ENCODE measurements around the gene HDAC11. TPM values are rescaled to one million over a fixed set of nuclear protein-coding genes. Genes with fewer than 3 reads are reported as not detected.

The HDAC11 gene
- polyA plus RNA-seq, 1 donor (not counting 4 experiments of a cell fraction or from before 2014, with no cell fraction given), result 12.6 TPM

GRCh38 chr3:13472286-13472685, 7.8 kb upstream of the HDAC11 start:
- dilution Hi-C loops (cut with MboI; ENCODE audit: extremely low pct_ligation_motif_present, low sequenced_read_pairs), result no loop called here
- no peak overlapping the region for H2AFZ ChIP-seq (ENCODE audit: control insufficient read depth, low read length)
- H3K27me3 ChIP-seq (ENCODE audit: control insufficient read depth, extremely low read depth, insufficient read depth, low read length), result no peaks in the 10 kb centered on the region
- no peak overlapping the region for H3K4me3 ChIP-seq (ENCODE audit: control insufficient read depth in 2 of 3, extremely low read depth in 1 of 3, insufficient read depth in 2 of 3, low read depth in 1 of 3, low read length in 3 of 3)
- DNase-seq (ENCODE audit: low read depth, low spot score) (no peak), FAIRE-seq (no peak)
- H4K20me1 ChIP-seq (ENCODE audit: control insufficient read depth, extremely low read depth, insufficient read depth, low read length), result no peaks in the 10 kb centered on the region
- no peaks in the 10 kb centered on the region for H3K9me1 ChIP-seq (ENCODE audit: control insufficient read depth, extremely low read depth, insufficient read depth, low read length)
- H3K36me3 ChIP-seq (ENCODE audit: control insufficient read depth in 2 of 2, extremely low read depth in 1 of 2, insufficient read depth in 2 of 2, low read length in 2 of 2), result no peaks in the 10 kb centered on the region
- H3K9ac ChIP-seq (ENCODE audit: control insufficient read depth, extremely low read depth, insufficient read depth, low read length), result no peak overlapping the region
- no peaks in the 10 kb centered on the region for H3K79me2 ChIP-seq (ENCODE audit: control insufficient read depth, insufficient read depth, low read length)
- TF ChIP-seq CTCF (optimal IDR thresholded peaks at IDR 0.05 in 1 of 3, IDR thresholded peaks at IDR 0.05 in 1 of 3, conservative IDR thresholded peaks at IDR 0.05 in 1 of 3; ENCODE audit: extremely low read depth in 1 of 3, insufficient read depth in 2 of 3, low read length in 3 of 3), result no peak
- TF ChIP-seq EZH2 (IDR thresholded peaks at IDR 0.05; ENCODE audit: low read length), result no peak
- no peak overlapping the region for H3K4me2 ChIP-seq (ENCODE audit: control insufficient read depth, extremely low read depth, insufficient read depth, low read depth, low read length)
- peaks cover 12% of the 10 kb centered on the region for H3K4me1 ChIP-seq (ENCODE audit: control insufficient read depth, extremely low read depth, insufficient read depth, low read length)
- no peak overlapping the region for H3K27ac ChIP-seq (ENCODE audit: control insufficient read depth, insufficient read depth, low read length)
- H3K9me3 ChIP-seq (ENCODE audit: control insufficient read depth, low read depth, low read length), result no peaks in the 10 kb centered on the region

- Histone ChIP-seq H4K20me1 (ENCODE audit: control insufficient read depth, extremely low read depth, insufficient read depth, low read length) (no peaks in the 10 kb centered on the region), H3K4me2 (ENCODE audit: control insufficient read depth, extremely low read depth, insufficient read depth, low read depth, low read length) (no peak overlapping the region), H3K4me3 (ENCODE audit: control insufficient read depth in 2 of 3, extremely low read depth in 1 of 3, insufficient read depth in 2 of 3, low read depth in 1 of 3, low read length in 3 of 3) (no peak overlapping the region), H3K4me1 (ENCODE audit: control insufficient read depth, extremely low read depth, insufficient read depth, low read length) (peaks cover 12% of the 10 kb centered on the region), H3K79me2 (ENCODE audit: control insufficient read depth, insufficient read depth, low read length) (no peaks in the 10 kb centered on the region), H3K9ac (ENCODE audit: control insufficient read depth, extremely low read depth, insufficient read depth, low read length) (no peak overlapping the region), H3K9me1 (ENCODE audit: control insufficient read depth, extremely low read depth, insufficient read depth, low read length) (no peaks in the 10 kb centered on the region), H2AFZ (ENCODE audit: control insufficient read depth, low read length) (no peak overlapping the region), H3K9me3 (ENCODE audit: control insufficient read depth, low read depth, low read length) (no peaks in the 10 kb centered on the region), H3K27me3 (ENCODE audit: control insufficient read depth, extremely low read depth, insufficient read depth, low read length) (no peaks in the 10 kb centered on the region), H3K36me3 (ENCODE audit: control insufficient read depth in 2 of 2, extremely low read depth in 1 of 2, insufficient read depth in 2 of 2, low read length in 2 of 2) (no peaks in the 10 kb centered on the region), H3K27ac (ENCODE audit: control insufficient read depth, insufficient read depth, low read length) (no peak overlapping the region)
- DNase-seq (ENCODE audit: low read depth, low spot score) (no peak), FAIRE-seq (no peak)
- TF ChIP-seq CTCF (optimal IDR thresholded peaks at IDR 0.05 in 1 of 3, IDR thresholded peaks at IDR 0.05 in 1 of 3, conservative IDR thresholded peaks at IDR 0.05 in 1 of 3; ENCODE audit: extremely low read depth in 1 of 3, insufficient read depth in 2 of 3, low read length in 3 of 3), result no peak
- no peak for TF ChIP-seq EZH2 (IDR thresholded peaks at IDR 0.05; ENCODE audit: low read length)
- dilution Hi-C loops (cut with MboI; ENCODE audit: extremely low pct_ligation_motif_present, low sequenced_read_pairs), result no loop called here
Measured at GRCh38 chr3:13473020-13473419, 7.1 kb upstream of the HDAC11 start.
